H9 (cell line): ENCODE measurements around the gene RABGAP1L. TPM values are rescaled to one million over a fixed set of nuclear protein-coding genes. Genes with fewer than 3 reads are reported as not detected.

Experiments used
- DNase-seq: peaks from one replicate; pipeline ENCODE4 v3.0.0-alpha.2; 2017
- H2AFZ ChIP-seq: one replicate; pipeline ENCODE4 v1.6.1; 2013; ENCODE audit warnings: mild to moderate bottlenecking, low read length, control low read depth, moderate library complexity
- H2AK5ac ChIP-seq: 2 replicates; pipeline ENCODE4 v1.6.1; 2013; ENCODE audit warnings: low read length, control low read depth, mixed read lengths; ENCODE audit not compliant: insufficient read length
- H2BK120ac ChIP-seq: one replicate; pipeline ENCODE4 v1.6.1; 2013; ENCODE audit warnings: low read depth, mild to moderate bottlenecking, low read length, control low read depth, inconsistent platforms; ENCODE audit not compliant: poor library complexity, severe bottlenecking
- H2BK12ac ChIP-seq: 2 replicates; pipeline ENCODE4 v1.6.1; 2013; ENCODE audit warnings: low read length, control low read depth, mixed read lengths, low read depth; ENCODE audit not compliant: insufficient read length
- H2BK15ac ChIP-seq: 2 replicates; pipeline ENCODE4 v1.6.1; 2013; ENCODE audit warnings: low read depth, low read length, control low read depth
- H2BK20ac ChIP-seq: one replicate; pipeline ENCODE4 v1.6.1; 2013; ENCODE audit warnings: low read depth, mild to moderate bottlenecking, low read length, control low read depth, inconsistent platforms; ENCODE audit not compliant: poor library complexity, severe bottlenecking
- H2BK5ac ChIP-seq: 2 replicates; pipeline ENCODE4 v1.6.1; 2013; ENCODE audit warnings: low read length, control low read depth, mixed read lengths; ENCODE audit not compliant: insufficient read length
- H3K14ac ChIP-seq: 2 replicates; pipeline ENCODE4 v1.6.1; 2013; ENCODE audit warnings: low read length, control low read depth; ENCODE audit not compliant: insufficient read depth
- H3K18ac ChIP-seq: 2 replicates; pipeline ENCODE4 v1.6.1; 2013; ENCODE audit warnings: low read depth, mild to moderate bottlenecking, mixed read lengths, low read length, control low read depth; ENCODE audit not compliant: insufficient read length
- H3K23ac ChIP-seq: 2 replicates; pipeline ENCODE4 v1.6.1; 2013; ENCODE audit warnings: low read length, control low read depth, mixed read lengths, low read depth; ENCODE audit not compliant: insufficient read length
- H3K23me2 ChIP-seq: 2 replicates; pipeline ENCODE4 v1.6.1; 2013; ENCODE audit warnings: low read depth, mild to moderate bottlenecking, mixed read lengths, low read length, control low read depth; ENCODE audit not compliant: insufficient read length, poor library complexity, severe bottlenecking
- H3K27ac ChIP-seq: 2 replicates; pipeline ENCODE4 v1.5.1; 2013; ENCODE audit warnings: low read length, control low read depth, mixed read lengths, low read depth; ENCODE audit not compliant: insufficient read length
- H3K27me3 ChIP-seq: 2 replicates; pipeline ENCODE4 v1.6.1; 2013; ENCODE audit warnings: low read length, control low read depth, inconsistent platforms; ENCODE audit not compliant: insufficient read depth
- H3K4ac ChIP-seq: 2 replicates; pipeline ENCODE4 v1.6.1; 2013; ENCODE audit warnings: low read depth, mild to moderate bottlenecking, control low read depth, inconsistent platforms, low read length, moderate library complexity
- H3K4me1 ChIP-seq: 2 replicates; pipeline ENCODE4 v1.6.1; 2013; ENCODE audit warnings: low read length, control low read depth, inconsistent platforms; ENCODE audit not compliant: insufficient read depth
- H3K4me2 ChIP-seq: 2 replicates; pipeline ENCODE4 v1.6.1; 2013; ENCODE audit warnings: low read length, control low read depth, mixed read lengths; ENCODE audit not compliant: insufficient read length, insufficient read depth
- H3K56ac ChIP-seq: 2 replicates; pipeline ENCODE4 v1.6.1; 2013; ENCODE audit warnings: low read depth, mild to moderate bottlenecking, mixed read lengths, low read length, control low read depth; ENCODE audit not compliant: insufficient read length
- H3K79me1 ChIP-seq: 2 replicates; pipeline ENCODE4 v1.6.1; 2013; ENCODE audit warnings: low read depth, mild to moderate bottlenecking, moderate library complexity, low read length, control low read depth, inconsistent platforms; ENCODE audit not compliant: insufficient read depth, poor library complexity, severe bottlenecking
- H3K79me2 ChIP-seq: 2 replicates; pipeline ENCODE4 v1.6.1; 2013; ENCODE audit warnings: low read length, control low read depth, inconsistent platforms; ENCODE audit not compliant: insufficient read depth
- H3K9ac ChIP-seq: 2 replicates; pipeline ENCODE4 v1.6.1; 2013; ENCODE audit warnings: low read length, control low read depth, mixed read lengths; ENCODE audit not compliant: insufficient read length; ENCODE audit errors: extremely low read depth
- H3K9me3 ChIP-seq: one replicate; pipeline ENCODE4 v1.6.1; 2013; ENCODE audit warnings: low read depth, low read length, inconsistent platforms; ENCODE audit not compliant: control insufficient read depth
- H3T11ph ChIP-seq: one replicate; pipeline ENCODE4 v1.6.1; 2013; ENCODE audit warnings: mild to moderate bottlenecking, low read length, control low read depth, inconsistent platforms
- H4K20me1 ChIP-seq: one replicate; pipeline ENCODE4 v1.6.1; 2013; ENCODE audit not compliant: control insufficient read depth, insufficient read length, insufficient read depth
- H4K5ac ChIP-seq: 2 replicates; pipeline ENCODE4 v1.6.1; 2013; ENCODE audit warnings: low read depth, mild to moderate bottlenecking, mixed read lengths, low read length, control low read depth; ENCODE audit not compliant: insufficient read length
- H4K8ac ChIP-seq: replicated peaks from 2 replicates; pipeline ENCODE4 v1.6.1; 2013; ENCODE audit warnings: low read length, control low read depth, mixed read lengths, low read depth; ENCODE audit not compliant: insufficient read length
- H4K91ac ChIP-seq: 2 replicates; pipeline ENCODE4 v1.6.1; 2013; ENCODE audit warnings: low read depth, mild to moderate bottlenecking, moderate library complexity, mixed read lengths, low read length, control low read depth; ENCODE audit not compliant: insufficient read length
- H3K27ac Mint-ChIP-seq, 3 experiments: 2 replicates in 2 of 3; 3 replicates in 1 of 3; pipeline ENCODE4 v1.8.0; 2020 to 2021; ENCODE audit warnings: mixed read lengths in 3 of 3, mild to moderate bottlenecking in 1 of 3, moderate library complexity in 1 of 3
- H3K27me3 Mint-ChIP-seq: 2 replicates; pipeline ENCODE4 v1.8.0; 2021; ENCODE audit warnings: low read depth, mild to moderate bottlenecking, moderate library complexity, mixed read lengths
- H3K36me3 Mint-ChIP-seq, 3 experiments: 2 replicates in 2 of 3; 3 replicates in 1 of 3; pipeline ENCODE4 v1.8.0; 2020 to 2021; ENCODE audit warnings: low read depth in 3 of 3, mixed read lengths in 3 of 3; ENCODE audit not compliant: insufficient read depth in 1 of 3
- H3K4me1 Mint-ChIP-seq, 2 experiments: 2 replicates each; pipeline ENCODE4 v1.8.0; 2020; ENCODE audit warnings: mixed read lengths in 2 of 2
- H3K4me3 Mint-ChIP-seq, 2 experiments: 2 replicates in 1 of 2; 3 replicates in 1 of 2; pipeline ENCODE4 v1.8.0; 2020 to 2021; ENCODE audit warnings: mild to moderate bottlenecking in 2 of 2, mixed read lengths in 2 of 2, moderate library complexity in 1 of 2
- H3K9me3 Mint-ChIP-seq, 2 experiments: 2 replicates in 1 of 2; 3 replicates in 1 of 2; pipeline ENCODE4 v1.8.0; 2020; ENCODE audit warnings: mild to moderate bottlenecking in 2 of 2, mixed read lengths in 2 of 2, moderate library complexity in 1 of 2
- CTCF ChIP-seq: fragments of 200-600 bp; sonication (generic); conservative IDR thresholded peaks from 3 replicates; pipeline ENCODE4 v1.8.0; 2021; ENCODE audit warnings: antibody characterized with exemption, mild to moderate bottlenecking
- WGBS: extraction: QIAGEN DNeasy Blood & Tissue Kit; methylation state at CpG from one replicate; pipeline ENCODE4 v1.1.7; 2013; ENCODE audit warnings: missing lambda C conversion rate, low lambda C conversion rate, mixed read lengths; ENCODE audit not compliant: insufficient read length; ENCODE audit errors: extremely low coverage; 5-methylcytosine and 5-hydroxymethylcytosine counted together
- total RNA-seq: library from RNA; stranded (reverse); gene quantifications from 2 replicates; pipeline ENCODE4 v1.2.1, GENCODE V29; 2021

RABGAP1L gene
- total RNA-seq, 1 experiment from 2014 or later, result 147 TPM

- Histone ChIP-seq H3K9ac (no peak overlapping the region), H3K18ac (no peak overlapping the region), H3K4me1 (no peaks in the 10 kb centered on the region), H3T11ph (no peak overlapping the region), H3K79me1 (no peaks in the 10 kb centered on the region), H3K56ac (no peak overlapping the region), H2BK15ac (no peak overlapping the region), H3K27ac (no peak overlapping the region), H4K5ac (no peak overlapping the region), H3K27me3 (no peaks in the 10 kb centered on the region), H2BK5ac (no peak overlapping the region), H2BK120ac (no peak overlapping the region), H2BK12ac (no peak overlapping the region), H3K79me2 (no peaks in the 10 kb centered on the region), H3K4ac (no peak overlapping the region), H3K9me3 (no peaks in the 10 kb centered on the region), H3K14ac (no peak overlapping the region), H4K91ac (no peak overlapping the region), H2AFZ (no peak overlapping the region), H3K23ac (no peak overlapping the region), H3K4me2 (no peak overlapping the region), H2BK20ac (no peak overlapping the region), H4K8ac (no peak overlapping the region), H2AK5ac (no peak overlapping the region), H3K23me2 (no peaks in the 10 kb centered on the region), H4K20me1 (no peaks in the 10 kb centered on the region)
- Mint-ChIP-seq H3K9me3 (no peaks in the 10 kb centered on the region), H3K27ac (peak overlapping the region in 1 of 3 experiments; percentile 52; a peak in 1 of 7 replicates), H3K4me3 (no peak overlapping the region), H3K4me1 (no peaks in the 10 kb centered on the region), H3K27me3 (no peaks in the 10 kb centered on the region), H3K36me3 (no peaks in the 10 kb centered on the region)
- DNase-seq, result no peak
- WGBS, result no CpG with 5 or more reads among the region's 2 CpGs
- TF ChIP-seq CTCF, result no peak
Observed at GRCh38 chr1:174491606-174492005, 332.3 kb downstream of the RABGAP1L start.
